DND-41 (cell line): ENCODE results near the gene OPN1SW.

Experiments
- CTCF ChIP-seq: IDR thresholded peaks from 2 replicates; pipeline ENCODE4 v1.5.1; 2012; ENCODE audit warnings: borderline replicate concordance, low read length, moderate library complexity, mild to moderate bottlenecking; ENCODE audit not compliant: poor library complexity, severe bottlenecking; ENCODE audit errors: extremely low read depth
- EZH2 ChIP-seq: IDR thresholded peaks from 3 replicates; pipeline ENCODE4 v1.6.1; 2012; ENCODE audit warnings: borderline replicate concordance, low read depth, mild to moderate bottlenecking, moderate library complexity, low read length, inconsistent platforms; ENCODE audit not compliant: severe bottlenecking

GRCh38 chr7:128801667-128802418 lies 26.2 kb upstream of the OPN1SW start:
- TF ChIP-seq CTCF: no peak
- TF ChIP-seq EZH2: no peak
